Stimulated activated effector memory CD8-positive, alpha-beta T cell treated with anti-CD3 and anti-CD28 coated beads, Interleukin-12 subunit alpha, Interleukin-12 subunit beta, amount 100 ng/mL, for 72 hours (primary cell): ENCODE data around the gene SCGN.

Experiments used
- ATAC-seq: fragments of 150-1000 bp; cut with Tn5 transposase; 2 replicates; pipeline ENCODE4 v1.10.0; 2021
- DNase-seq, 2 donors: peaks; one replicate each; pipeline ENCODE4 v3.0.0; 2021 to 2022; ENCODE audit warnings: low spot score in 2 of 2
- H3K27ac Mint-ChIP-seq: one replicate; pipeline ENCODE4 v1.8.0; 2022; ENCODE audit warnings: mild to moderate bottlenecking, mixed read lengths
- H3K36me3 Mint-ChIP-seq: one replicate; pipeline ENCODE4 v1.8.0; 2022; ENCODE audit warnings: mild to moderate bottlenecking, mixed read lengths
- H3K4me1 Mint-ChIP-seq: one replicate; pipeline ENCODE4 v1.8.0; 2022; ENCODE audit warnings: mixed read lengths
- H3K4me3 Mint-ChIP-seq: one replicate; pipeline ENCODE4 v1.8.0; 2022; ENCODE audit warnings: mild to moderate bottlenecking, mixed read lengths
- H3K9me3 Mint-ChIP-seq: one replicate; pipeline ENCODE4 v1.8.0; 2022; ENCODE audit warnings: mixed read lengths

The SCGN gene

GRCh38 chr6:25749837-25750236, 97.8 kb downstream of the SCGN start:
- DNase-seq (no peak), ATAC-seq (no peak)
- H3K4me3 Mint-ChIP-seq = no peak overlapping the region
- H3K36me3 Mint-ChIP-seq = no peaks in the 10 kb centered on the region
- no peaks in the 10 kb centered on the region for H3K9me3 Mint-ChIP-seq
- H3K27ac Mint-ChIP-seq = no peak overlapping the region
- H3K4me1 Mint-ChIP-seq = no peaks in the 10 kb centered on the region

- H3K9me3 Mint-ChIP-seq = no peaks in the 10 kb centered on the region
- H3K27ac Mint-ChIP-seq = no peak overlapping the region
- no peaks in the 10 kb centered on the region for H3K4me1 Mint-ChIP-seq
- H3K36me3 Mint-ChIP-seq = no peaks in the 10 kb centered on the region
- DNase-seq = no peak
- H3K4me3 Mint-ChIP-seq = no peak overlapping the region
- ATAC-seq = no peak
Observed at GRCh38 chr6:25750906-25751305, 98.9 kb downstream of the SCGN start.
